DOHH2 (cell line): ENCODE measurements around the gene TMEM271.

Experiments used
- H3F3A ChIP-seq: fragments of 200-600 bp; sonication (generic), shearing (Covaris generic); 2 replicates; pipeline ENCODE4 v1.6.0; 2016; ENCODE audit warnings: antibody characterized with exemption, mild to moderate bottlenecking; ENCODE audit not compliant: control insufficient read depth, insufficient read depth
- H3K27ac ChIP-seq: fragments of 200-600 bp; sonication (generic); 2 replicates; pipeline ENCODE4 v1.5.1; 2014; ENCODE audit warnings: low read depth, mild to moderate bottlenecking, low read length, moderate library complexity
- H3K27me3 ChIP-seq: fragments of 200-600 bp; sonication (generic); 2 replicates; pipeline ENCODE4 v1.6.1; 2014; ENCODE audit warnings: mild to moderate bottlenecking, low read length, mixed read lengths; ENCODE audit not compliant: control insufficient read depth
- H3K36me3 ChIP-seq: fragments of 200-600 bp; sonication (generic); 2 replicates; pipeline ENCODE4 v1.6.1; 2014; ENCODE audit warnings: mild to moderate bottlenecking, low read length, moderate library complexity, mixed read lengths; ENCODE audit not compliant: control insufficient read depth
- H3K4me1 ChIP-seq: fragments of 200-600 bp; sonication (generic); 2 replicates; pipeline ENCODE4 v1.6.1; 2014; ENCODE audit warnings: mild to moderate bottlenecking, low read length, mixed read lengths; ENCODE audit not compliant: control insufficient read depth
- H3K4me2 ChIP-seq: fragments of 200-600 bp; sonication (generic); 2 replicates; pipeline ENCODE4 v1.6.0; 2014; ENCODE audit warnings: mild to moderate bottlenecking, low read length, moderate library complexity
- H3K4me3 ChIP-seq: fragments of 200-600 bp; sonication (generic); 2 replicates; pipeline ENCODE4 v1.5.1; 2014; ENCODE audit warnings: mild to moderate bottlenecking, low read length, mixed read lengths
- H3K79me2 ChIP-seq: fragments of 200-600 bp; sonication (generic); 2 replicates; pipeline ENCODE4 v1.6.1; 2014; ENCODE audit warnings: mild to moderate bottlenecking, low read length, mixed read lengths; ENCODE audit not compliant: control insufficient read depth
- H3K9me2 ChIP-seq: fragments of 200-600 bp; sonication (generic); replicated peaks from 2 replicates; pipeline ENCODE4 v1.6.1; 2014; ENCODE audit warnings: mild to moderate bottlenecking, low read length, mixed read lengths; ENCODE audit not compliant: control insufficient read depth
- H3K9me3 ChIP-seq: fragments of 200-600 bp; sonication (generic); 2 replicates; pipeline ENCODE4 v1.6.1; 2014; ENCODE audit warnings: antibody characterized with exemption, low read length, mixed read lengths; ENCODE audit not compliant: control insufficient read depth, insufficient read depth
- H4K20me1 ChIP-seq: fragments of 200-600 bp; sonication (generic); 2 replicates; pipeline ENCODE4 v1.6.0; 2014; ENCODE audit warnings: low read depth, mild to moderate bottlenecking, antibody characterized with exemption, low read length, moderate library complexity; ENCODE audit not compliant: control insufficient read depth, insufficient read depth
- CTCF ChIP-seq: fragments of 200-600 bp; sonication (generic); IDR thresholded peaks from one replicate; pipeline ENCODE4 v1.5.1; 2014; ENCODE audit warnings: antibody characterized with exemption, mild to moderate bottlenecking, low read depth, low read length; ENCODE audit not compliant: poor library complexity, severe bottlenecking
- EZH2phosphoT487 ChIP-seq: fragments of 200-600 bp; sonication (generic); IDR thresholded peaks from 2 replicates; pipeline ENCODE4 v1.6.1; 2017; ENCODE audit warnings: borderline replicate concordance, mild to moderate bottlenecking, antibody characterized with exemption, low read length, moderate library complexity, mixed read lengths

TMEM271 gene

DNA sequence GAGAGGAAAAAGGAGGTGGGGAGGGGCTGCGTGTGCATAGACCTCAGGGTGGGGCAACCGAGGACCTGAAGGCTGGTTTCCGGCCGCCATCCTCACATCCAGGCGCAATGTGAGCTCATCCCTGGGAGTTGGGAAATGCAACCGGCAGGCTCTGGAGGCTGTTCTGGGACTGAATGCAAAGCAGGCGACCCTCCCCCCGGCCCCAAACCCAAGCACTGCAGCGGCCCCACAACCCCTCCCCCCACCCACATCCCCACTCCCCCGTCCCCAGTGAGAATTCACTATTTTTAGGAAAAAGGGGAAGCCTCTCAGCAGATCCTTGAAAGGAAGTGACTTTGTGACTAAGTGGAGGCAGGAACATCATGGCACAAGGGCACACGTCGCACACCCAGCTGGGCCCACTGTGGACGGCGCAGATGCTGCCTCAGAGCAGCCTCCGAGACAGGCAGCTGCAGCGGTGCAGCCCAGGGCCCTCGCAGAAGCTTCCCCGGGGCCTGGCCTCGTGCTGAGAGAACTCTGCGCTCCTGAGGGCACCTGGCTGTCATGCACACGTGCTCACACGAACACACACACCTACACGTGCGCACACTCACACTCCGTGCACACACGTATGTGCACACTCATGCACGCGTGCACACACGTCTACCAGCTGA lies 47.9 kb upstream of the TMEM271 start:
- no peak for TF ChIP-seq EZH2phosphoT487
- TF ChIP-seq CTCF = no peak
- Histone ChIP-seq H3K27ac (no peak overlapping the region), H3F3A (no peaks in the 10 kb centered on the region), H3K27me3 (no peaks in the 10 kb centered on the region), H4K20me1 (no peaks in the 10 kb centered on the region), H3K9me3 (peaks cover 26% of the 10 kb centered on the region; the same call in 1 of the 2 replicates), H3K4me1 (no peaks in the 10 kb centered on the region), H3K4me2 (no peak overlapping the region), H3K79me2 (no peaks in the 10 kb centered on the region), H3K4me3 (no peak overlapping the region), H3K9me2 (no peaks in the 10 kb centered on the region), H3K36me3 (no peaks in the 10 kb centered on the region)

DNA sequence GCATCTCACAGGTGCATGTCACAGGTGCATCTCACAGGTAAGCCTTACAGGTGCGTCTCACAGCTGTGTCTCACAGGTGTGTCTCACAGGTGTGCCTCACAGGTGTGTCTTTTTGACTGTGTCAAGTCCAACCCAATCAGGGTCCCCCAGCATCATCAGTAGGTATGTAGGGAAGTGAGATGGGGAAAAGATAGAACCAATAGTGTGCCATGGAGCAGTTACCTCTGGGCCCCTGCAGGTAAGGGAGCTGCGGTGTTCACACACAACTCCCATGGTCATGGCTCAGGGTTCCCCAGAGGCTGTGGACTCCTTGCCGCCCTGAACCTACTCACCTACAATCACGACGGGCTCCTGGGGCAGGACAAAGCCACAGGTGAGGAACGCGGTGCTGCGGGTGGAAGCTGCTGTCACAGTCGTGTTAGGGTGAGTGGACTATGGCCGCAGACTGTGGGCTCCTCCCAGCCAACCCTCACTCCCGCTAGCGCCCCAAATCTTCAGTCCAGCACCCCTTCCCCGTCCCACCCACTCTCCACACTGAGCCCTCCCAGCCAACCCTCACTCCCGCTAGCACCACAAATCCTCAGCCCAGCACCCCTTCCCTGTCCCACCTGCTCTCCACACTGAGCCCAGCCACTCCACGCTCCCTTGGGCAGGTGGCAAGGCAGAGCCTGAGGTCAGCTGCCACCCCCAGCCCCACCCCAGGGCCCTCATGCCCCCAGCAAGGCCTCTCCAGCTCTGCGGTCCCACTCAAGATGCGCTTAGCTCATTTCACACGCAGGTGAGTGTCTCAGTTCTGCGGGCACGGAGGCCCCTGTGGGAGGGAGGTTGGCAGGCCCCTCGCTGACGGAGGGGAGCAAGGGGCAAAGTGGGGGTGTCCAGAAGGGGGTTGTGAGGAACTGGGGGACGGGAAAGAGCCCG lies 47.2 kb upstream of the TMEM271 start:
- H3K36me3 ChIP-seq = no peaks in the 10 kb centered on the region
- H3K4me3 ChIP-seq = no peak overlapping the region
- H3K4me2 ChIP-seq = no peak overlapping the region
- H3K79me2 ChIP-seq = no peaks in the 10 kb centered on the region
- H3K9me2 ChIP-seq = no peaks in the 10 kb centered on the region
- H4K20me1 ChIP-seq = no peaks in the 10 kb centered on the region
- no peaks in the 10 kb centered on the region for H3F3A ChIP-seq
- H3K9me3 ChIP-seq = peaks cover 26% of the 10 kb centered on the region; the same call in 1 of the 2 replicates
- H3K4me1 ChIP-seq = no peaks in the 10 kb centered on the region
- H3K27ac ChIP-seq = no peak overlapping the region
- no peak for TF ChIP-seq CTCF
- no peak for TF ChIP-seq EZH2phosphoT487
- no peaks in the 10 kb centered on the region for H3K27me3 ChIP-seq

DNA sequence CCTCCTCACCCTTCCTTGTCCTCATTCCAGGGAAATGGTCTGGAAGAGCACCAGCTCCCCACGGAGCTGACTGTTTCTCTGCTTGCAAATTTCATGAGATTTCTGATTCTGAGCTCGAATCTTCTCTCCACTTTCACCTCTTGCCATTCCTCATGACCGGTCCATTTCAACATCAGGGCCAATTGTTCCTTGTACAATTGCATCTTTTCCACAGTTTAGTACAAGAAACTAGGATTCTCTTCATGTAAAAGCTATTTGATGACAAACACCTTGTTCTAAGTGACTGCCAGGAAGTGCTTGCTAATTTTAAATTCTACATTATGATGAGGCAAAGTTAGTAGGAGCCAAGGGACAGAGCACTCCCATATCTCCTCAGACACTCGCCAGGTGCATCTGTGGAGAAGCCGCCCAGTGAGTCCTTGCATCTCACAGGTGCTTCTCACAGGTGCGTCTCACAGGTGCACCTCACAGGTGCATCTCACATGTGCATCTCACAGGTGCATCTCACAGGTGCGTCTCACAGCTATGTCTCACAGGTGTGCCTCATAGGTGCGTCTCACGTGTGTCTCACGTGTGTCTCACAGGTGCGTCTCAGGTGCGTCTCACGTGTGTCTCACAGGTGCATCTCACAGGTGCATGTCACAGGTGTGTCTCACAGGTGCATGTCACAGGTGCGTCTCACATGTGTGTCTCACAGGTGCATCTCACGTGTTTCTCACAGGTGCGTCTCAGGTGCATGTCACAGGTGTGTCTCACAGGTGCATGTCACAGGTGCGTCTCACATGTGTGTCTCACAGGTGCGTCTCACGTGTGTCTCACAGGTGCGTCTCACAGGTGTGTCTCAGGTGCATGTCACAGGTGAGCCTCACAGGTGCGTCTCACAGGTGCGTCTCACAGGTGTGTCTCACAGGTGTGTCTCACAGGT lies 46.2 kb upstream of the TMEM271 start:
- Histone ChIP-seq H3K4me3 (no peak overlapping the region), H3K27ac (no peak overlapping the region), H3K9me3 (peaks cover 26% of the 10 kb centered on the region; the same call in 1 of the 2 replicates), H4K20me1 (no peaks in the 10 kb centered on the region), H3K36me3 (no peaks in the 10 kb centered on the region), H3K9me2 (no peaks in the 10 kb centered on the region), H3K79me2 (no peaks in the 10 kb centered on the region), H3K4me1 (no peaks in the 10 kb centered on the region), H3K4me2 (no peak overlapping the region), H3F3A (no peaks in the 10 kb centered on the region), H3K27me3 (no peaks in the 10 kb centered on the region)
- TF ChIP-seq CTCF (no peak), EZH2phosphoT487 (no peak)
